HL-60 (cell line): ENCODE results near the gene ZNF582.
A peak's percentile ranks its signal among the peaks of the same experiment; 100 is the strongest.

Source experiments
- DNase-seq, 2 experiments: peaks; one replicate each; pipeline ENCODE4 v3.0.0-alpha.2; 2010 to 2020; ENCODE audit warnings: low read depth in 1 of 2, low spot score in 1 of 2
- H3K27ac ChIP-seq: fragments of 250-450 bp; sonication (Bioruptor Pico); replicated peaks from 2 replicates; pipeline ENCODE4 v1.5.1; 2020; ENCODE audit warnings: mild to moderate bottlenecking, moderate library complexity
- H3K27me3 ChIP-seq: fragments of 250-450 bp; sonication (Bioruptor Pico); 2 replicates; pipeline ENCODE4 v1.5.1; 2021; ENCODE audit warnings: mild to moderate bottlenecking, moderate library complexity; ENCODE audit not compliant: insufficient read depth, poor library complexity, severe bottlenecking
- H3K4me3 ChIP-seq: replicated peaks from 2 replicates; pipeline ENCODE4 v1.5.1; 2011; ENCODE audit warnings: mild to moderate bottlenecking, control low read depth, low read length; ENCODE audit not compliant: insufficient read depth
- GABPA ChIP-seq: IDR thresholded peaks from 2 replicates; pipeline ENCODE4 v1.6.1; 2012; ENCODE audit warnings: low read depth
- POLR2AphosphoS5 ChIP-seq: IDR thresholded peaks from 2 replicates; pipeline ENCODE4 v1.6.1; 2012; ENCODE audit warnings: low read depth
- SPI1 ChIP-seq: IDR thresholded peaks from 2 replicates; pipeline ENCODE4 v1.6.1; 2012; ENCODE audit warnings: low read depth, mild to moderate bottlenecking, borderline replicate concordance
- TF ChIP-seq, protein P1 (sequence below): IDR thresholded peaks from 2 replicates; pipeline ENCODE4 v1.6.1; 2012; ENCODE audit warnings: low read depth; ENCODE audit not compliant: insufficient replicate concordance
- TF ChIP-seq, protein P2 (sequence below): IDR thresholded peaks from one replicate; pipeline ENCODE4 v1.5.1; 2011; ENCODE audit warnings: low read length, control low read depth, inconsistent platforms; ENCODE audit not compliant: insufficient read depth

The ZNF582 gene

DNA sequence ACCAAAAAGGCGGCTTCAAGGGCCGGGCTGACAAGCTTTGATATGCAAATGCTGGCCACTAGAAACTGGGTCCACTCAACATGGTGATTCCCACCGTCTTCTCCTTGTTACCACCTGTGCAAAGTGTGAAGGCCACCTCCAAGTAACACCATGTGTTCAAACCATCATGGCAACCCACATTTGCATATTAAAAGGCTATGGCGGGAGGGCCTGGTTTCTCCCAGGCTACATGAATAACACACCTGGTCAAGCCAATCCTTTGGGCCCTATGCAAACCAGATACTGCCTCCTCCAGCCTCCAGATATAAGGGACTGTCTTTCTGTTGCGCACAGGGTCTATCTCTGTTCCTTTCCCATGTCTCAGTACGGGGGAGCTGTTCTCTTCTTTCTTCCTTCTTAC lies 42.1 kb downstream of the ZNF582 start:
- DNase-seq: no peak
- no peaks in the 10 kb centered on the region for H3K27me3 ChIP-seq
- TF ChIP-seq SPI1 (no peak), GABPA (no peak), POLR2AphosphoS5 (no peak)
- TF ChIP-seq, protein P1, sequence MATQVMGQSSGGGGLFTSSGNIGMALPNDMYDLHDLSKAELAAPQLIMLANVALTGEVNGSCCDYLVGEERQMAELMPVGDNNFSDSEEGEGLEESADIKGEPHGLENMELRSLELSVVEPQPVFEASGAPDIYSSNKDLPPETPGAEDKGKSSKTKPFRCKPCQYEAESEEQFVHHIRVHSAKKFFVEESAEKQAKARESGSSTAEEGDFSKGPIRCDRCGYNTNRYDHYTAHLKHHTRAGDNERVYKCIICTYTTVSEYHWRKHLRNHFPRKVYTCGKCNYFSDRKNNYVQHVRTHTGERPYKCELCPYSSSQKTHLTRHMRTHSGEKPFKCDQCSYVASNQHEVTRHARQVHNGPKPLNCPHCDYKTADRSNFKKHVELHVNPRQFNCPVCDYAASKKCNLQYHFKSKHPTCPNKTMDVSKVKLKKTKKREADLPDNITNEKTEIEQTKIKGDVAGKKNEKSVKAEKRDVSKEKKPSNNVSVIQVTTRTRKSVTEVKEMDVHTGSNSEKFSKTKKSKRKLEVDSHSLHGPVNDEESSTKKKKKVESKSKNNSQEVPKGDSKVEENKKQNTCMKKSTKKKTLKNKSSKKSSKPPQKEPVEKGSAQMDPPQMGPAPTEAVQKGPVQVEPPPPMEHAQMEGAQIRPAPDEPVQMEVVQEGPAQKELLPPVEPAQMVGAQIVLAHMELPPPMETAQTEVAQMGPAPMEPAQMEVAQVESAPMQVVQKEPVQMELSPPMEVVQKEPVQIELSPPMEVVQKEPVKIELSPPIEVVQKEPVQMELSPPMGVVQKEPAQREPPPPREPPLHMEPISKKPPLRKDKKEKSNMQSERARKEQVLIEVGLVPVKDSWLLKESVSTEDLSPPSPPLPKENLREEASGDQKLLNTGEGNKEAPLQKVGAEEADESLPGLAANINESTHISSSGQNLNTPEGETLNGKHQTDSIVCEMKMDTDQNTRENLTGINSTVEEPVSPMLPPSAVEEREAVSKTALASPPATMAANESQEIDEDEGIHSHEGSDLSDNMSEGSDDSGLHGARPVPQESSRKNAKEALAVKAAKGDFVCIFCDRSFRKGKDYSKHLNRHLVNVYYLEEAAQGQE: no peak
- TF ChIP-seq, protein P2, sequence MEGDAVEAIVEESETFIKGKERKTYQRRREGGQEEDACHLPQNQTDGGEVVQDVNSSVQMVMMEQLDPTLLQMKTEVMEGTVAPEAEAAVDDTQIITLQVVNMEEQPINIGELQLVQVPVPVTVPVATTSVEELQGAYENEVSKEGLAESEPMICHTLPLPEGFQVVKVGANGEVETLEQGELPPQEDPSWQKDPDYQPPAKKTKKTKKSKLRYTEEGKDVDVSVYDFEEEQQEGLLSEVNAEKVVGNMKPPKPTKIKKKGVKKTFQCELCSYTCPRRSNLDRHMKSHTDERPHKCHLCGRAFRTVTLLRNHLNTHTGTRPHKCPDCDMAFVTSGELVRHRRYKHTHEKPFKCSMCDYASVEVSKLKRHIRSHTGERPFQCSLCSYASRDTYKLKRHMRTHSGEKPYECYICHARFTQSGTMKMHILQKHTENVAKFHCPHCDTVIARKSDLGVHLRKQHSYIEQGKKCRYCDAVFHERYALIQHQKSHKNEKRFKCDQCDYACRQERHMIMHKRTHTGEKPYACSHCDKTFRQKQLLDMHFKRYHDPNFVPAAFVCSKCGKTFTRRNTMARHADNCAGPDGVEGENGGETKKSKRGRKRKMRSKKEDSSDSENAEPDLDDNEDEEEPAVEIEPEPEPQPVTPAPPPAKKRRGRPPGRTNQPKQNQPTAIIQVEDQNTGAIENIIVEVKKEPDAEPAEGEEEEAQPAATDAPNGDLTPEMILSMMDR: no peak
- no peak overlapping the region for H3K27ac ChIP-seq
- no peak overlapping the region for H3K4me3 ChIP-seq

DNA sequence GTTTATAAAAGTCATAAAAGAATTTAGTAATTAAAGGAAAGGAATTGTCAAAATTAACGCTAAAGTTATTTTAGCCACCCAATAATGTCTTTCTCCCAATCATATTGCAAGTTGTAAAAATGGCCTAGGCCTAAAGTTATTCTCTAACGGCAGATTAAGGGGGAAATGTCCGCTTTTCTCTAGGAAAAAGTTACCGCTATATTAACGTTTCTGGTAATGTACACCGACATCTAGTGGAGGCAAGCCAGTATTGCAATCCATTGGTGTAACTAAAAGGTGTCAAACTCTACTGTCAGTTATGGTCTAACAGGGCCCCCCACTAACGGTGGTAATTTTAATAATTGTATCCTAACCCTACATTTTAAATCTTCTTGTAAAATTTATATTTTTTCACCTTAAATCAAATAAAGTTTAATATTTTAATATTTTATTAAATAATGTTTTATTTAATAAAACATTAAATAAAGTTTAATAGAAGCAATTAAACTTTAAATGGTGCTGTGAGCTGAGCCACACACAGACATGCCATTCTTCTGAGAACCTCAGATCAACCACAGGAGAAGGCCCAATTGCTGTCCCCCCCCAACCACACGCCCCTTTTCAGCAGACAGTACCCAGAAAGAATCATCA lies 42.8 kb downstream of the ZNF582 start:
- no peak overlapping the region for H3K4me3 ChIP-seq
- TF ChIP-seq, protein P1: no peak
- TF ChIP-seq, protein P2: peak; percentile 65
- no peak overlapping the region for H3K27ac ChIP-seq
- H3K27me3 ChIP-seq: no peaks in the 10 kb centered on the region
- peak; percentile 13 to 58 for DNase-seq

DNA sequence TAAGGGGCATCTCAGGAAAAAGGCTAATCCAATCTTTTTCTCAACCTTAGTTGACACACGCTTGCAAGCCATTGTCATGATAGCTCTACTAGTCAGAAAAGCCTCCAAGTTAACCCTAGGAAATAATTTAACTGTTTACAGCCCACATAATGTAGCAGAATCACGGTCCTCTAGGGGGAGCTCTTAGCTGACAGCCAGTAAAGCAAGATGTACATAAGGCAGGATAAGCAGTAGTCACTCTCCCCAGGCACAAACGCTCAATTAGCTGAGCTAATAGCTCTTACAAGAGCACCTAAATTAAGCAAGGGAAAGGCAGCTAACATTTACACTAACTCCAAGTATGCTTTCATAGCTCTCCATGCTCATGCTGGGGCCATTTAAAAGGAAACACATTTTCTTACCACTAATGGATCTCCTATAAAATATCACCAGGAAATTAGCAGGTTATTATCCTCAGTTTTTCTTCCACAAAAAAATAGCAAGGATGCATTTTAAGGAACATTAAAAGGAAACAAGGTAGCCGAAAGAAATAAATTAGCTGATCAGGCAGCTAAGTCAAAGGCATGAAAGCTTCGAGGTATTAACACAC lies 45.0 kb downstream of the ZNF582 start:
- no peak for TF ChIP-seq POLR2AphosphoS5
- TF ChIP-seq, protein P2: peak; percentile 10
- no peak overlapping the region for H3K4me3 ChIP-seq
- H3K27me3 ChIP-seq: no peaks in the 10 kb centered on the region
- peak in 1 of 2 experiments; percentile 25 for DNase-seq
- no peak overlapping the region for H3K27ac ChIP-seq

DNA sequence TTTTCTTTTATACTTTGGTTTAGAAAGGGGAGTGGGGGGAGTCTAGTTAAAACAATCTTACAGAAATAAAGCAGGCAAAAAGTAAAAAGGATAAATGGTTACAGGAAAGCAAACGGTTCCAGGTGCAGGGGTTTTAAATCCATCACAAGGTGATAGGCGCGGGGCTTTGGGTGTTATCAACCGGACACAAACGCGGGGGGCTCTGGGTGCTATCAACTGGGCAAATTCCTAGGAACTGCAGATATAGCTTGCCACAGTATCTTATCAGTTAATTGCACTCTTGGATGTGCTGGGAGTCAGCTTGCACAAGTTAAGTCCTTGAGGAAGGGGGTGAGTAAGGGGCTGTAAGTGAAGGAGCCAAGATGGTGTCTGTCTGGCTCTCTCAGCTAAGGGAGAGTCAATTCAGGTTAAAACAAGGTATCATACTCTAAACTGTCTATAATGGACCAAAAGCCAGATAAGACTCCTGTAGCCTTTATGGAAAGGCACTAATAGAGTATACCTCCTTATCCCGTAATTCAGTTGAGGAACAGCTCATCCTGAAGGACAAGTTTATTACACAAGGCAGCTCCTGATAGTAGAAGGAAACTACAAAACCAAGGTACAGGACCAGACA lies 46.1 kb downstream of the ZNF582 start:
- TF ChIP-seq POLR2AphosphoS5 (no peak), SPI1 (no peak), GABPA (no peak)
- TF ChIP-seq, protein P2: no peak
- TF ChIP-seq, protein P1: no peak
- H3K4me3 ChIP-seq: no peak overlapping the region
- H3K27me3 ChIP-seq: no peaks in the 10 kb centered on the region
- H3K27ac ChIP-seq: no peak overlapping the region
- DNase-seq: no peak
